ENCODE measurements around the gene PCLAF.
A peak's percentile ranks its signal among the peaks of the same experiment; 100 is the strongest.
"Not testable (repeated sequence)": the region's sequence is repeated elsewhere in the genome, so short reads cannot be mapped to it uniquely, and the experiment has no call there.

The PCLAF gene

GRCh38 chr15:64386291-64386690 is 5.0 kb upstream of the PCLAF start:
- Mint-ChIP-seq H3K27me3 (ENCODE audit: low read depth) (no peaks in the 10 kb centered on the region), H3K27ac (no peak overlapping the region), H3K4me1 (ENCODE audit: low read depth) (peaks cover 25% of the 10 kb centered on the region), H3K36me3 (ENCODE audit: low read depth) (peaks cover 8% of the 10 kb centered on the region), H3K9me3 (no peaks in the 10 kb centered on the region), H3K4me3 (no peak overlapping the region)

DNA sequence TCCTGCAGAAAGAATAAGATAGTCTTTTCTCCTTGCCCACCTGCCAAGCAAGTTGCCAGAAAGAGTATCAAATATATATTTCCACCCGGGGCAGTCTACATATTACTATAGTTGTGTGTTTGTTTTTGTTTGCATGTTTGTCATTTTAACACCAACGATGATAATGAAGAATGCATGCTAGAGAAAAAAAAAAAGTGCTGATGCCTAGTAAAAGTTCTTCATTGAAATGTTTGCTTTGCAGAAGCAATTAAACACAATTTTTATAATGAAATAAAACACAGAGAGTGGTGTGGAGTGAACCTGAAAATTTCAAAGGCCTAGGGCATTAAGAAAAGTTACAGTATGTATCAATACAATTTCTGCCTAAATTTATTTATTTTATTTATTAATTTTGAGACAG is 2.5 kb upstream of the PCLAF start:
- Mint-ChIP-seq H3K27ac (no peak overlapping the region), H3K36me3 (ENCODE audit: low read depth) (peaks cover 8% of the 10 kb centered on the region), H3K4me3 (no peak overlapping the region), H3K9me3 (no peaks in the 10 kb centered on the region), H3K4me1 (ENCODE audit: low read depth) (peaks cover 31% of the 10 kb centered on the region), H3K27me3 (ENCODE audit: low read depth) (no peaks in the 10 kb centered on the region)

GRCh38 chr15:64380130-64380870 is 941 bp downstream of the PCLAF start:
- peak overlapping the region; percentile 92 for H3K27ac Mint-ChIP-seq
- H3K9me3 Mint-ChIP-seq; H3K36me3 Mint-ChIP-seq (ENCODE audit: low read depth); H3K27me3 Mint-ChIP-seq (ENCODE audit: low read depth): not testable (repeated sequence)
- H3K4me1 Mint-ChIP-seq (ENCODE audit: low read depth), result peaks cover 22% of the 10 kb centered on the region
- peak overlapping the region; percentile 94 for H3K4me3 Mint-ChIP-seq

DNA sequence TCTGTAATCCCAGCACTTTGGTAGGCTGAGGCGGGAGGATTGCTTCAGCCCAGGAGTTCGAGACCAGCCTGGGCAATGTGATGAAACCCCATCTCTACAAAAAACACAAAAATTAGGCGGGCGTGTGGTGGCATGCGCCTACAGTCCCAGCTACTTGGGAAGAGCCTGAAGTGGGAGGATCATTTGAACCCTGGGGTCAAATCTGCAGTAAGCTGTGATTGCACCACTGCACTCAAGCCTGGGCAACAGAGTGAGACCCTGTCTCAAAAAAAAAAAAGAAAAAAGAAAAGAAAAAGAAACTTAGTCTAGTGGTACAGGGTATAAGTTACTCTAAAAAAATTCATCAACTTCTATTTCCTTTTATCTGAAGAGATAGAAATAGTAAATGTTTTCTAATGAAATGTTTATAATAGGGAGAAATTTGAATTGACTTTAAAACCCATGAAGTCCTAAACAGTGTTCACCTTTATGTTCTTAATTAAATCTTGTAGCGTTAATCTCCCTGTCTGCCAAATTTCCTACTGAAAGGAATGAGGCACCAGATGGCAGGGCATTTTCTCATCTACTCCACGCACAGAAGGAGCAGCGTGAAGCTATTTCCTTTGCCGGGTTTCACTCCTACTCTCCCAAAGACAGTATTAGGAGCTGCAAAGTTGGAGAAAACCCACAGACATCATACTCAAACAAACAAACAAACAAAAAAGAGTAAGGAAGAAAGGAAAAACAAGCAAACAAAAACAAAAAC is 1.9 kb downstream of the PCLAF start:
- peaks cover 11% of the 10 kb centered on the region for H3K36me3 Mint-ChIP-seq (ENCODE audit: low read depth)
- H3K27ac Mint-ChIP-seq, result peak overlapping the region; percentile 77
- no peaks in the 10 kb centered on the region for H3K27me3 Mint-ChIP-seq (ENCODE audit: low read depth)
- H3K4me3 Mint-ChIP-seq, result peak overlapping the region; percentile 94
- no peaks in the 10 kb centered on the region for H3K9me3 Mint-ChIP-seq
- peaks cover 22% of the 10 kb centered on the region for H3K4me1 Mint-ChIP-seq (ENCODE audit: low read depth)

GRCh38 chr15:64373360-64373759 is 7.9 kb downstream of the PCLAF start:
- Mint-ChIP-seq H3K36me3 (ENCODE audit: low read depth) (peaks cover 14% of the 10 kb centered on the region), H3K4me1 (ENCODE audit: low read depth) (peaks cover 8% of the 10 kb centered on the region), H3K9me3 (no peaks in the 10 kb centered on the region)

DNA sequence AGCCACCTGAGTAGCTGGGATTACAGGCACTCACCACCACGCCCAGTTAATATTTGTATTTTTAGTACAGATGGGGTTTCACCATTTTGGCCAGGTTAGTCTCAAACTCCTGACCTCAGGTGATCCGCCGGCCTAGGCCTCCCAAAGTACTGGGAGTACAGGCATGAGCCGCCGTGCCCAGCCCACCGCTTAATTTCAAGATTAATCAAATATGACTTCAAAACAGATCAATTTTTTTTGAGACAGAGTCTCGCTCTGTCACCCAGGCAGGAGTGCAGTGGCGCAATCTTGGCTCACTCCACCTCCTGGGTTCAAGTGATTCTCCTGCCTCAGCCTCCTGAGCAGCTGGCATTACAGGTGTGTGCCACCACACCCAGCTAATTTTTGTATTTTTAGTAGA is 9.9 kb downstream of the PCLAF start:
- H3K27me3 Mint-ChIP-seq (ENCODE audit: low read depth); H3K27ac Mint-ChIP-seq; H3K4me1 Mint-ChIP-seq (ENCODE audit: low read depth): not testable (repeated sequence)

More at GRCh38 chr15:64373360-64373759, 7.9 kb downstream of the PCLAF start:
- Mint-ChIP-seq H3K4me3 (no peak overlapping the region), H3K27ac (peak overlapping the region; percentile 52), H3K27me3 (ENCODE audit: low read depth) (no peaks in the 10 kb centered on the region)

DNA sequence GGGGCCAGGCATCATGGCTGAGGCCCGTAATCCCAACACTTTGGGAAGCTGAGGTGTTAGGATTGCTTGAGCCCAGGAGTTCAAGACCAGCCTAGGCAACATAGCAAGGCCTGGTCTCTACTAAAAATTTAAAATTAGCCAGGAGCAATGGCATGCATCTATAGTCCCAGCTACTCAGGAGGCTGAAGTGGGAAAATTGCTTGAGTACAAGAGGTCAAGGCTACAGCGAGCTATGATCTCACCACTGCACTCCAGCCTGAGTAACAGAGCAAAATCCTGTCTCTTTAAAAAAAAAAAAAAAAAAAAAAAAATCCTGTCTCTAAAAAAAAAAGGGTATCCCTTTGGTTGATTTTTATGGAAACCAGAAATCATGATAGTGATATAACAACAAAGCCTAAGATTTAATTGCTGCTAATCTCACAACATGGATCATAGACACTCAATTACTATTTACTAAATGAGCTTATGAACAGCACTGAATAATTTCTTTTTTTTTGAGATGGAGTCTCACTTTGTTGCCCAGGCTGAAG is 12.1 kb downstream of the PCLAF start:
- Mint-ChIP-seq H3K4me1 (ENCODE audit: low read depth) (peaks cover 8% of the 10 kb centered on the region), H3K27ac (no peak overlapping the region), H3K4me3 (no peak overlapping the region), H3K36me3 (ENCODE audit: low read depth) (peaks cover 12% of the 10 kb centered on the region), H3K9me3 (no peaks in the 10 kb centered on the region), H3K27me3 (ENCODE audit: low read depth) (no peaks in the 10 kb centered on the region)

More for the DNA sequence above, 9.9 kb downstream of the PCLAF start:
- H3K9me3 Mint-ChIP-seq, H3K4me3 Mint-ChIP-seq: not testable (repeated sequence)
- peaks cover 16% of the 10 kb centered on the region for H3K36me3 Mint-ChIP-seq (ENCODE audit: low read depth)

GRCh38 chr15:64361259-64361658 is 20.0 kb downstream of the PCLAF start:
- Mint-ChIP-seq H3K9me3 (no peaks in the 10 kb centered on the region), H3K27me3 (ENCODE audit: low read depth) (no peaks in the 10 kb centered on the region), H3K4me1 (ENCODE audit: low read depth) (peaks cover 5% of the 10 kb centered on the region), H3K36me3 (ENCODE audit: low read depth) (peaks cover 3% of the 10 kb centered on the region), H3K27ac (no peak overlapping the region), H3K4me3 (no peak overlapping the region)

- Mint-ChIP-seq H3K4me3 (peak overlapping the region; percentile 91), H3K27ac (peak overlapping the region; percentile 74), H3K27me3 (ENCODE audit: low read depth) (no peaks in the 10 kb centered on the region), H3K9me3 (no peaks in the 10 kb centered on the region), H3K36me3 (ENCODE audit: low read depth) (peaks cover 2% of the 10 kb centered on the region), H3K4me1 (ENCODE audit: low read depth) (peaks cover 16% of the 10 kb centered on the region)
These were observed 24.6 kb downstream of the PCLAF start for GRCh38 chr15:64356710-64357040.

- Mint-ChIP-seq H3K4me1 (ENCODE audit: low read depth) (peaks cover 18% of the 10 kb centered on the region), H3K4me3 (peak within 1 kb of the TSS; percentile 91), H3K27ac (peak within 1 kb of the TSS; percentile 74), H3K27me3 (ENCODE audit: low read depth) (no peaks in the 10 kb centered on the region), H3K9me3 (no peaks in the 10 kb centered on the region), H3K36me3 (ENCODE audit: low read depth) (peaks cover 2% of the 10 kb centered on the region)
These were observed 25.1 kb downstream of the PCLAF start, which contains the start of gene CSNK1G1 for GRCh38 chr15:64355944-64356709. CSNK1G1 (minus strand) TSS chr15:64356173; CDS start chr15:64300499, 55,674 bp downstream.

DNA sequence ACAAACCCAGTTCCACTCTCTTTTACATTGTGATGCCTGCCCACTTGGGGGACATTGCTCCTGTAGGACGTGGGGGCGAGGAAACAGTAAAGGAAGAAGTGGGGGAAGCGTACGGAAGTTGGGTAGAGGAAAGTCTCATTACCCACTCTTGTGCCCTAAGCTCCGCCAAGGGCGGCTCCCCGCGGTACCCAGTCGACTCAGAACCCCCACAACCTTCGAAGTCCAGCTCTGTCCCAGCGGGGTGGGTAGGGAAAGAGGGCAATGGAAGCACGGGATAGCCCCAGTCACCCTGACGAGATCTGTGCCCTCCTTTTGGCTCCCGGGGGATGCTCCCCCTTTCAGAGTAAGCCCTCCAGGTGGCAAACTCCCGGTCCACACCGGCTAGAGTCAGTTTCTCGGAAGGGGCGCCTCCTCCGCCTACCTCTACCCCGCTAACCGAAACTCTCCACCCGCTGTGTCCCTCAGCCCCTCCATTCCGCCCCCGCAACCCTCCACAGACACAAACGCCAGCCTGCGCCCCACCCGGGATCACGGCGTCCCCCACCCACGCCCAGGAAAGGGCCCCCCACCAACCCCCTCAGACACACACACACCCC is 25.8 kb downstream of the PCLAF start:
- H3K36me3 Mint-ChIP-seq (ENCODE audit: low read depth), result peaks cover 2% of the 10 kb centered on the region

DNA sequence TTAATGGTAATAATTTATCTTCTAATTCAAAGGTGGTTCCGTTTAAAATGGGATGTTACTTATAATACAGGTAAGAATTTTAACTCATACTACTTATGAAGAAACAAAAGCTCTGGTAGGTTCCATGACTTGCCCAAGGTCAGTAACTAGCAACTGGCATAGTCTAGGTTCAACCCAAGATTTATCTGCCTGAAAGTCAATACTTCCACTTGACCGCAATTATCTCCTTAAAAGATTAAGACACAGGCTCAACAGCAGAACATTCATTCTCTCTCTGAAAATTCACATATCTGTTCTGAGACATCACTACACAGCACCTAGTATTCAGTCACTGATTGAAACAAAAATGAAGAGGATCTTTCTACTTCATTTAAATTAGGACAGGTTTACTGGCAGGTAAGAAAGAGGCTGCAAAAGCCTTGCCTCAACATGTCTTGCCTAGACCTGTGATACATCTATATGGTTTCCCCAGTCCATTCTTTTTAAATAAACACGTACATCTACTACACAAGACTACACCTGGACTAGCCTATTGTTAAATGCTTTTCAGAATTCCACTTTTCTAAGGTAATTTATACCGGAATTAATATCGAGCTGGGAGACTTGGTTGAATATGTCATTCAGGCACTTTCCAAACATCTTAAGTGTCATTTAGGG is 26.4 kb downstream of the PCLAF start:
- H3K36me3 Mint-ChIP-seq (ENCODE audit: low read depth), result peaks cover 2% of the 10 kb centered on the region
- H3K9me3 Mint-ChIP-seq, result no peaks in the 10 kb centered on the region
- H3K4me3 Mint-ChIP-seq, result peak overlapping the region; percentile 91
- H3K4me1 Mint-ChIP-seq (ENCODE audit: low read depth), result peaks cover 19% of the 10 kb centered on the region
- peak overlapping the region; percentile 74 for H3K27ac Mint-ChIP-seq
- H3K27me3 Mint-ChIP-seq (ENCODE audit: low read depth), result no peaks in the 10 kb centered on the region

More for the DNA sequence above, 25.8 kb downstream of the PCLAF start:
- H3K27me3 Mint-ChIP-seq (ENCODE audit: low read depth), result no peaks in the 10 kb centered on the region
- H3K4me3 Mint-ChIP-seq, result peak overlapping the region; percentile 91
- peak overlapping the region; percentile 74 for H3K27ac Mint-ChIP-seq
- peaks cover 19% of the 10 kb centered on the region for H3K4me1 Mint-ChIP-seq (ENCODE audit: low read depth)
- H3K9me3 Mint-ChIP-seq, result no peaks in the 10 kb centered on the region

DNA sequence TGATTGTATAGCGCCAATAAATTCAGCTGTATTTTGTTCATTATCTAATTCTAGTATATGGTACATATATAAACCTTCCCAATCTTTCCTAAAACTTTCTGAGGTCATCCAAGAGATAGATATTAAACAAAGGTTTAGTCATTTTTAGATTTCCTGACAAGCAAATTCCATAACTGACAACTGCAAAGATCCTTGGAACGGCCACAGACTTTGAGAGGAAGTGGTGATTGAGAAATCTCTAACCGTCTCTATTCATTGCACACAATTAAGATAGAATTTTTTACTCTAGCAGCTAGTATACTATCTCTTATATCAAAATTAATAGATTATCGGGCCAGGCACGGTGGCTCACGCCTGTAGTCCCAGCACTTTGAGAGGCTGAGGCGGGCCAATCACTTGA is 30.0 kb downstream of the PCLAF start:
- no peak overlapping the region for H3K4me3 Mint-ChIP-seq
- H3K9me3 Mint-ChIP-seq, result no peaks in the 10 kb centered on the region
- H3K36me3 Mint-ChIP-seq (ENCODE audit: low read depth), result peaks cover 13% of the 10 kb centered on the region
- no peak overlapping the region for H3K27ac Mint-ChIP-seq
- no peaks in the 10 kb centered on the region for H3K27me3 Mint-ChIP-seq (ENCODE audit: low read depth)
- peaks cover 16% of the 10 kb centered on the region for H3K4me1 Mint-ChIP-seq (ENCODE audit: low read depth)

- H3K36me3 Mint-ChIP-seq (ENCODE audit: low read depth), result peaks cover 11% of the 10 kb centered on the region
- no peak overlapping the region for H3K4me3 Mint-ChIP-seq
- H3K27me3 Mint-ChIP-seq (ENCODE audit: low read depth), result no peaks in the 10 kb centered on the region
- no peak overlapping the region for H3K27ac Mint-ChIP-seq
- H3K9me3 Mint-ChIP-seq, result no peaks in the 10 kb centered on the region
- H3K4me1 Mint-ChIP-seq (ENCODE audit: low read depth), result peaks cover 5% of the 10 kb centered on the region
These were observed 31.9 kb downstream of the PCLAF start for GRCh38 chr15:64349375-64349774.

Data from T-helper 1 cell treated with Interleukin-12 subunit alpha and Interleukin-12 subunit beta and Interleukin-4 antibody, amounts not matched to agents 30 μg/mL and 1 μg/mL, for 36 hours (primary cell).